NCI-H128 (cell line): ENCODE measurements around the gene KCTD20.
"Not testable (repeated sequence)": the region's sequence is repeated elsewhere in the genome, so short reads cannot be mapped to it uniquely, and the experiment has no call there.

ENCODE experiments used
- DNase-seq: peaks from one replicate; lab custom pipeline; 2025; ENCODE audit not compliant: unreplicated experiment; lab: John Stamatoyannopoulos, UW

The KCTD20 gene

DNA sequence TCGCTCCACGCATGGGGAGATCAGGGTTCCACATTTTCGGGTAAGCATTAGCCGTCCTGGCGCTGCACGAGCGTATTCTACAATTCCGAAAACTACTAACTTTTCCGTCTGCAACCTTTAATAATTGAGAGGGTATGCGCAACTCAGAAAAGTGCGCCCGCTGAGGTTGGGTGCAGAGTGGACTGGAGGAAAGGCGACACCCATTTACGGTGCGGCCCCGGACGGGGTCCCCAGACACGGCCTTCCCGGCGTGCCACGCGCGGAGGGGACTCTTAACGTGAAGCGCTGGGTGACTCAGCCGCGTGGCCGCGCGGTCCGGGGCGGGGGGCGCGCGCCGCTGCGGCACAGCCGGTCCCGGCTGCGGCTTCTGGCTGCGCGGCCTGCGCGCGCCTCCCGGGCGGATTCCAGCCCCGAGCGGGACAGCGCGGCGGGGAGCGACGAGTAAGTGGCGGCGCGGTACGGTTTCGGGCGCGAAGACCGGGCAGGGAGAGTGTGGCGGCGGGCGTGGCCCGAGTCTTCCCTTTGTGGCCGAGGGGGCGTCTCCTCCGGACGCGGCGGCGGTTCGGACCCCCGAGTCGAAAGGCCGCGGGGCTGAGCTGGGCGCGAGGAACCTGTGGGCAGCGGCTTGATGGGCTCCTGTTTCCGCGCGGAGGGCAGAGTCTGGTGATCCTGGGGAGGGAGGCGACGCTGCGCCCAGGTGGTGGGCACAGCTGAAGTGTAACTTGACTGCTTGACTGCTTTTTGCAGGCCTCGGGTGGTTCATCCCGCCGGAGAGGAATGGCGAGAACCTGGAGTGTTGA lies at the start of gene KCTD20, which contains the start of gene PXT1:
Gene KCTD20 (plus strand): TSS at position 330 of the 800 bp plus-strand sequence. CDS start 27,098 bp downstream, outside the sequence.
Gene PXT1 (minus strand): TSS at position 184 of the 800 bp plus-strand sequence. CDS start 16,772 bp downstream, outside the sequence.
- peak; percentile 74 for DNase-seq

DNA sequence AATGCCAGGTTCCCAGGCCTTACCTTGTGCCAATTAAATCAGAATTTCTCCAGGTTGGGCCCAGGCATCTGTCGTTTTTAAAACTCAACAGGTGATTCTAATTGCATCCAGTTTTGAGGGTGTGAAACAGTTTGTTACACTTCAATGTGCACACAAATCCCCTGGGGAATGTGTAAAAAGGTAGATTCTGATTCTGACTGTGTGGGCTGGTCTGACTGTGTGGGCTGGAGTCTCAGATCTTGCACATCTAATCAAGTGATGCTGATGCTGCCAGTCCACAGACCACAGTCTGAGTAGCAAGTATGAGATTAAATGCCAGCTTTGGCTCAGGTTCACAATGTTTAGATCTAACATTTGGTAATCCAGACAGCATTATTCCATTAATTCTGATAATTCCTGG lies 42.8 kb upstream of the KCTD20 start:
- no peak for DNase-seq

DNA sequence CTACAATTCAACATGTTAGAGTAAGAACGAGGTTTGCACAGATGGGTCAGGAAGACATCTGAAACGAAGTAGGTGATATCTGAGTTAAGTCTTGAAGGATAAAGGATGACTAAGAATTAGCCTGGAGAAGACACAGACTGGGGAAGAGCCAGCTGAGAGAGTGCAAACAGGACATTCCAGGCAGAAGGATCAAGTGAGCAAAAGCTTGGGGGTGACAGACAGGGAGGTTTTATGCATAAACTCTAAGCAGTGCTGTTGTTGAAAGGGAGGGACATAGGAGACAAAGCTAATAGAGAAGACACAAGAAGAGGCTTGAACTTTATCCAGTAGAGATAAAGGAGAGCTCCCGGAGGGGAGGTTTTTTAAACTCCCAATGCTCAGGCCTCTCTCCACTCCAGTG lies 40.3 kb upstream of the KCTD20 start:
- no peak for DNase-seq

- no peak for DNase-seq
Measured at GRCh38 chr6:36404164-36404563, 38.6 kb upstream of the KCTD20 start.

GRCh38 chr6:36409718-36410117 lies 33.1 kb upstream of the KCTD20 start:
- not testable (repeated sequence) for DNase-seq

DNA sequence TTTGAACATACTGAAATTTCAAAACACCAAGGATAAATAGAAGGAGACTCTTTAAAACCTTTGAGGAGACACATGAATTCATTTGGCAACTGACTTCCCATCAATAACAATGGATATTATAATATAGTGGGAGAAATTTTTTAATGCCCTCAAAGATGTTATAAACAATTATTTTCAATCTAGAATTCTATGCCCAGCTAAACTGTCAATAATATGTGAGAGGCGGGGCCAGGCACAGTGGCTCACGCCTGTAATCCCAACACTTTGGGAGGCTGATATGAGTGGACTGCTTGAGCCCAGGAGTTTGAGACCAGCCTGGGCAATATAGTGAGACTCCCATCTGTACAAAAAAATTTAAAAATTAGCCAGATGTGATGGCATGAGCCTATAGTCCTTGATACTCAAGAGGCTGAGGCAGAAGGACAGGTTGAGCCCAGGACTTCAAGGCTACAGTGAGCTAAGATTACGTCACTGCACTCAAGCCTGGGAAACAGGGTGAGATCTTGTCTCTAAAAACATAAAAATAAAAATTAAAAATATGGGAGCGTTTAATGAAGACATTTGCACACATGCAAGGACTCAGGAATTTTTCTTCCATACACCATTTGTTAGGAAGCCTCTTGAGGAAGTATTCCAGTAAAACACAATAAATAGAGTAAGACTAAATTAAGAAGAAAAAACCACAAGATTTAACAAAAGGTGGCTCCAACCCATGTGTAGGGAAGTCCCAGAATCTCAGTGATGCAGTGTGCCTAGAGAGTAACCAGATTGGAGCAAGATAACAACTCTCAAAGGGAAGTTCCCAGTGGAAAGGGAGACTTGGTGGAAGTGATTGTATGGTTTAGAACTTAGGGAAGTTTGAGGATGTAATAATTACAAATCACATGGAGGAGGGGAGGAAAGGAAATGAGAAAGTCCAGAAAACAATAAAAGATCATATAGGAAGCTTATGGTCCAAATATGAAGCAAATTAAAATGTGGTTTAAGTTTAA lies 29.0 kb upstream of the KCTD20 start:
- no peak for DNase-seq

- no peak for DNase-seq
Measured at GRCh38 chr6:36414481-36414880, 28.3 kb upstream of the KCTD20 start.

- DNase-seq: no peak
Measured at GRCh38 chr6:36418558-36418957, 24.2 kb upstream of the KCTD20 start.

GRCh38 chr6:36419310-36419709 lies 23.5 kb upstream of the KCTD20 start:
- no peak for DNase-seq

GRCh38 chr6:36422714-36423100 lies 20.1 kb upstream of the KCTD20 start:
- DNase-seq: no peak

DNA sequence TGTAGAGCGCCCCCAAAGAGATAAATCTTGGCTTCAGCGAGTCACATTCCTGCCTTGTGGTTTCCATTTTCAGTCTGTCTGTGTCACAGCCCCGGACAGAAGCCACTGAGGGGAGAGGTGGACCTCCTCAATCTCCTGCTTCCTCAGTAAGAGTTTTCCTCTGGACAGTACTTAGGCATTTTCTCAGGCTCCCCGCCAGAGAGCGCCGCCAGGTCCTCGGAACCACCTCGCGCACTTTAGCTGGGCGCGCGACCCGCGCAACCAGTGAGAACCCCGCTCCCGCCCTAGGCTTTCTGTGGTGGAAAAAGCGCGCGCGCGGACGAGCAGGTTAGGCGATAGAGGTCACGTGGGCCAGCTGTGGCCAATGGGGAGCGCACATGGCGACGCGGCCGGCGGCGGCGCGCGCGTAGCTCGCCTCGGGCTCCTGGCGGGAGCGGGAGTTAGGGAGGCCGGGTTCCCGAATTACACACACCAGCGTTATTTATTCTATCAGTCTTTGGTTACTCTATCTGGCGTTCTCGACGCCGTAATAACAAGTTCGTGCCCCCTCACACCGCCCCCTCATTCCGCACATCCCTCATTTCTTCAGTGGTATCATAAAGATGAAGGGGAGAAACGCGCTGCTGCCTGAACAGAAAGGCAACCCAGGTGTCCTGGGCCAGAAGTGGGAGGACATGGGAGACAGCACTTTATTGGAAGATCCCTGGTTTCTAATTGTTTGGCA lies 19.5 kb upstream of the KCTD20 start:
- peak; percentile 95 for DNase-seq

DNA sequence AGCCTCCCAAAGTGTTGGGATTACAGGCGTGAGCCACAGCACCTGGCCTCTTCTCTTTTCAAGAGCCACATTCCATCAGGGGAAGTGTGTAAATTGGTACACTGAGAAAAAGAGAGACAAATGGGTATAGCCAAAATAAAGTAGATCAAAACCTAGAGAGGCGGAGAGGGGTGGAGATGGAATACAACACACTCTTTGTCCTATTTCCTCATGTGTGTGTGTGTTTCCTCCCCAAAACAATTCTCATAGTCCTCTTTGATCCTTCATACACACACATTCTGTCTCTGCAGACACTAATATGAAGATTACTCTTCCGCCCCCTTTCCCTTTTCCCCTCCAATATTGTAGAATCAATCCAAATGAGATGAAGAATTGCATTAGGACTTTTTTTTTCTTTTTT lies 16.2 kb upstream of the KCTD20 start:
- no peak for DNase-seq

- DNase-seq: no peak
Measured at GRCh38 chr6:36428911-36429310, 13.9 kb upstream of the KCTD20 start.

DNA sequence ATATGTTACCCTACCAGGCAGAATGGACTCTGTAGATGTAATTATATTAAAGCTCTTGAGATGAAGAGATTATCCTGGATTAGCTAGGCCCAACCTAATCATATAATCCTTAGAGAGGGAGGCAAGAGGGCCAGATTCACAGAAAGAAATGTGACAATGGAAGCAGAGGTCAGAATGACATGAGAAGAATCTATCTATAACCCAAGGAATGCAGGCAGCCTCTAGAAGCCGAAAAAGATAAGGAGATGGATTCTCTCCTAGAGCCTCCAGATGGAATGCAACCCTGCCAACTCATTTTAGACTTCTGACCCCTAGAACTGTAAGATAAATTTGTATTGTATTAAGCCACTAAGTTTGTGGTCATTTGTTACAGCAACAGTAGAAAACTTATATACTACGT lies 12.4 kb upstream of the KCTD20 start:
- no peak for DNase-seq

DNA sequence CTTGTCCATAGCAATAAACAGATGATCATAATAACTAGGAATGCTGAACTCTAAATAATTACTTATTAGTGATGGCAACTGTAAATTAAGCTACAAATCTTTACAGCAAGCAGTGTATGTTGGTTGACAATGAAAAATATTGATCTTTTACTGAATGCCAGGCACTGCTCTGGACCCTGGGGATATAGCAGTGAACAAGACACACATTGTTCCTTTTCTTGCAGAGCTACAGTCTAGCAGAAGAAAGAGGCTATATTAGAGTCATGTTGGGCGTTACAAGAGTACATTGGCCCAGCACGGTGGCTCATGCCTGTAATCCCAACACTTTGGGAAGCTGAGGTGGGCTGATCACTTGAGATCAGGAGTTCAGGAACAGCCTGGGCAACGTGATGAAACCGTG lies 11.6 kb upstream of the KCTD20 start:
- no peak for DNase-seq

DNA sequence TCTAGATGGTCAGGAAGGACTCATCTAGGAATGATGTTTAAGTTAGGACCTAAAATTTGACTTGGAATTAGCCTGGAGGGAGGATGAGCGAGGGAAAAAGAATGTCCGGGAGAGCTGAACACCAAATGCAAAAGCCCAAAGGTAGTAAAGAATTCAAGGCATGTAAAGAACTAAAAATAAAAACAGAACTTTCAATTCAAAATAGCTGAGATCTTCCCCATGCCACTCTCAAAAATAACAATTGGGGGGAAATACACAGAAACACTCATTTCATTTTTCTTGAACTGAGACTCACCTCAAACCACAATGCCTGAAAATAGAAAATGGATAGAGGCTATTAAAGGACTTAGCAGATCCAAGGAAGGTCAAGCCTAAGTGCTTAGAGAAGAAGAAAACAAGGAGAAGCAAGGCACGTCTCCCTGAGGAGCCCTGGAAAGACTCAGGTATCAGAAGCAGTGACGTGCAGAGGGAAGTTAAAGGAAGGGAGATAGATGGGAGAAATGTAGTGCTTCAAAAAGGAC lies 10.6 kb upstream of the KCTD20 start:
- DNase-seq: no peak

DNA sequence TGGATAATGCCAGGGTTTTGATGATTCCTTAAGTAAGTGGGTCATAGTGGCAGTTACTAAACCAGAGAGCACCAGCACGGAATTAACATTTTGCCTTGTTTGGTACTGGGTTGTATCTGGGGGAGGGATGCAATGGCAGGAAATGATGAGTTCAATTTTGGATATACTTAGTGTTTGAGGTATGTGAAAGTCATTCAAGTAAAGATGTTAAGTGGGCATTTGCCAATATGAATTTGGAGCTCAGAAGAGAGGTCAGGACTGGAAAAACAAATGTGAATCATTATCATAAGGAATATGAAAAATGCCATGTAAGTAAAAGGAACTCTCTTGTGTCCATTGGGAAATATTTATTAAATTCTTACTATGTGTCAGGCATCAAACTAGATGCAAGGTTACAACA lies 6.3 kb upstream of the KCTD20 start:
- DNase-seq: no peak

- peak; percentile 88 for DNase-seq
Measured at GRCh38 chr6:36441307-36441894, 1.4 kb upstream of the KCTD20 start.

GRCh38 chr6:36442103-36442670 lies 613 bp upstream of the KCTD20 start:
- no peak for DNase-seq
